NB4 (cell line): Measurements from ENCODE around the gene VSIG2.

Experiments
- CTCF ChIP-seq: IDR thresholded peaks from one replicate; pipeline ENCODE4 v1.5.1; 2012; ENCODE audit warnings: low read depth, low read length
- MAX ChIP-seq: IDR thresholded peaks from 2 replicates; pipeline ENCODE4 v1.6.1; 2011; ENCODE audit warnings: low read depth, low read length
- MYC ChIP-seq: IDR thresholded peaks from 2 replicates; pipeline ENCODE4 v1.6.1; 2011; ENCODE audit warnings: low read depth, low read length
- POLR2A ChIP-seq: IDR thresholded peaks from 2 replicates; pipeline ENCODE4 v1.6.1; 2011; ENCODE audit warnings: mild to moderate bottlenecking; ENCODE audit not compliant: insufficient read length; ENCODE audit errors: extremely low read depth

GRCh38 chr11:124754710-124755109, 2.7 kb upstream of the VSIG2 start:
- no peak for TF ChIP-seq POLR2A
- no peak for TF ChIP-seq CTCF
- no peak for TF ChIP-seq MAX
- no peak for TF ChIP-seq MYC
